ENCODE results near the gene CCDC88B. TPM values are rescaled to one million over a fixed set of nuclear protein-coding genes. Genes with fewer than 3 reads are reported as not detected.

The CCDC88B gene
- total RNA-seq, 1 donor from 2014 or later = 7.9 TPM

DNA sequence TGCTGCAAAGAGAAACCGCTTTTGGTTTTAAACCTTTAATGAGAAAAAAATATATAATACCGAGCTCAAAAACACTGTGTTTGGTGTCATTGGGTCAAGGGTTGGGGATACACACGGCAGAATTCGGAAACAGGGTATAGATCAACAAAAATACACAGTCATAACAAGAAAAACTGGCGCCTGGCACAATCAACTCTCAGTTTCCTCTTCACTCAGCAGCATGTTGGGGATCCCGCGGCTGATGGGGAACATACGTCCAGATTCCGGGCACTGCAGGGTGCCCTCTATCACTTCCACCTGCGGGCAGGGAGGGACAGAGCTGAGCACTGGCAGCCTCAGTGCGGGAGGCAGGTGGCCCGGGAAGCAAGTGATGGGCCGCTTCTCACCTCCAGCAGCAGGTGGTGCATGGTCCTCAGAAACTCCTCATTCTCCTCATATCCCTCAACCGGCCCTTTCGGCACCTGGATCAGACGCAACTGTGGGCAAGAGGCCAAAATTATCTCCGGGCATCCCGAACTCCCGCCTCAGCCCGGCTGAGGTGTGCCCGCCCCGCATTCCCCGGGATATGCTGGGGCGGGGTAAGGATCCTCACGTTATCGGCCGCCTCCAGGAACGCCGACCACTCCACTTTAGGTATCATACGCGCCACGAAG is 23.2 kb upstream of the CCDC88B start:
- no peak for DNase-seq (ENCODE audit: extremely low spot score in 2 of 2)
- TF ChIP-seq, protein P1, sequence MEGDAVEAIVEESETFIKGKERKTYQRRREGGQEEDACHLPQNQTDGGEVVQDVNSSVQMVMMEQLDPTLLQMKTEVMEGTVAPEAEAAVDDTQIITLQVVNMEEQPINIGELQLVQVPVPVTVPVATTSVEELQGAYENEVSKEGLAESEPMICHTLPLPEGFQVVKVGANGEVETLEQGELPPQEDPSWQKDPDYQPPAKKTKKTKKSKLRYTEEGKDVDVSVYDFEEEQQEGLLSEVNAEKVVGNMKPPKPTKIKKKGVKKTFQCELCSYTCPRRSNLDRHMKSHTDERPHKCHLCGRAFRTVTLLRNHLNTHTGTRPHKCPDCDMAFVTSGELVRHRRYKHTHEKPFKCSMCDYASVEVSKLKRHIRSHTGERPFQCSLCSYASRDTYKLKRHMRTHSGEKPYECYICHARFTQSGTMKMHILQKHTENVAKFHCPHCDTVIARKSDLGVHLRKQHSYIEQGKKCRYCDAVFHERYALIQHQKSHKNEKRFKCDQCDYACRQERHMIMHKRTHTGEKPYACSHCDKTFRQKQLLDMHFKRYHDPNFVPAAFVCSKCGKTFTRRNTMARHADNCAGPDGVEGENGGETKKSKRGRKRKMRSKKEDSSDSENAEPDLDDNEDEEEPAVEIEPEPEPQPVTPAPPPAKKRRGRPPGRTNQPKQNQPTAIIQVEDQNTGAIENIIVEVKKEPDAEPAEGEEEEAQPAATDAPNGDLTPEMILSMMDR (IDR thresholded peaks at IDR 0.05) = no peak
- TF ChIP-seq POLR2A (IDR thresholded peaks at IDR 0.05) = no peak
- TF ChIP-seq POLR2AphosphoS5 (IDR thresholded peaks at IDR 0.05; ENCODE audit: insufficient read depth in 1 of 2, low read depth in 1 of 2) = no peak
- Histone ChIP-seq H3K27ac (peak overlapping the region; percentile 97), H3K27me3 (no peaks in the 10 kb centered on the region), H3K4me1 (peaks cover 60% of the 10 kb centered on the region), H3K4me3 (peak overlapping the region; percentile 90 to 95), H3K36me3 (peaks cover 0 to 32% of the 10 kb centered on the region in 2 donors), H3K9me3 (no peaks in the 10 kb centered on the region)
- intact Hi-C loops (cut with DNase I) = loop anchor here (2.0 to 5.0 kb wide), 2 partner anchors 36 to 76 kb away; partner anchors contain the start of gene FKBP2

DNA sequence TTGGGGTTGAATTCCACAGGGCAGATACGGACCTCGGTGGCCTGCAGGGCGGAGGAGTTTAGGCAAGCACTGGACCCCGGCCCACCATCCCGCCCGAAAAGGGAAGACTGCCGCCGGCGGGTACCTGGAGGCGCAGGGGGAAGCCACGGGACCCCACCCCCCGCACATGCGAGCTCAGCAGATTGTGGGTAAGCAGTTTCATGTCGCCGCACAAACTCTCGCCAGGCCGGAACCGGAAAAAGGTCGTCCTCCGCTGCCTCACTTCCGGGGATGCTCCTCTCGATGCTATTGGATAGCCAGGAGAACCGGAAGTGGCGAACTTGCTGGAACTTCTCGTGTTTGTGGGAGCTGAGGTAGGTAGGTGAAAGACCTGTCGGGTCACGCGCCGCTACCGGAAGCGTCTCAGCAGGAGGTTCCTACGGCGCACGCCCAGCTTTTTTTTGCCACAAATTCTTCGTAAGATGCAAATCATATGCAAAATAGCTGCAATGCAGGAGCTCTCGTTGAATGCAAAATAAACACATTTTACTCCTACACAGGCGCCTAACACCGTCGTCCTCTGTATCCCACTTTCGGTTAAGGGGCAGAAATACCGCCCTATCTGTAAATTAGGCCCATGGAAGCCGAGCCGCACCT is 22.6 kb upstream of the CCDC88B start, which contains the start of gene TRMT112:
TRMT112 (minus strand) TSS at position 235 of the 636 bp plus-strand sequence; CDS start at position 202, 33 bp downstream.
- peak; percentile 97 to 99 for DNase-seq (ENCODE audit: extremely low spot score in 2 of 2)
- Histone ChIP-seq H3K4me1 (peaks cover 59% of the 10 kb centered on the region), H3K9me3 (no peaks in the 10 kb centered on the region), H3K27me3 (no peaks in the 10 kb centered on the region), H3K36me3 (peaks cover 0 to 32% of the 10 kb centered on the region in 2 donors), H3K27ac (peak within 1 kb of the TSS; percentile 97), H3K4me3 (peak within 1 kb of the TSS; percentile 90 to 95)
- intact Hi-C loops (cut with DNase I) = loop anchor here (2.0 to 5.0 kb wide), 2 partner anchors 35 to 77 kb away; partner anchors contain the start of gene FKBP2
- peak; percentile 92 to 93 for TF ChIP-seq POLR2AphosphoS5 (IDR thresholded peaks at IDR 0.05; ENCODE audit: insufficient read depth in 1 of 2, low read depth in 1 of 2)
- TF ChIP-seq, protein P1 (IDR thresholded peaks at IDR 0.05) = peak in 1 of 3 experiments; percentile 1
- peak in 1 of 2 donors; percentile 81 for TF ChIP-seq POLR2A (IDR thresholded peaks at IDR 0.05)

DNA sequence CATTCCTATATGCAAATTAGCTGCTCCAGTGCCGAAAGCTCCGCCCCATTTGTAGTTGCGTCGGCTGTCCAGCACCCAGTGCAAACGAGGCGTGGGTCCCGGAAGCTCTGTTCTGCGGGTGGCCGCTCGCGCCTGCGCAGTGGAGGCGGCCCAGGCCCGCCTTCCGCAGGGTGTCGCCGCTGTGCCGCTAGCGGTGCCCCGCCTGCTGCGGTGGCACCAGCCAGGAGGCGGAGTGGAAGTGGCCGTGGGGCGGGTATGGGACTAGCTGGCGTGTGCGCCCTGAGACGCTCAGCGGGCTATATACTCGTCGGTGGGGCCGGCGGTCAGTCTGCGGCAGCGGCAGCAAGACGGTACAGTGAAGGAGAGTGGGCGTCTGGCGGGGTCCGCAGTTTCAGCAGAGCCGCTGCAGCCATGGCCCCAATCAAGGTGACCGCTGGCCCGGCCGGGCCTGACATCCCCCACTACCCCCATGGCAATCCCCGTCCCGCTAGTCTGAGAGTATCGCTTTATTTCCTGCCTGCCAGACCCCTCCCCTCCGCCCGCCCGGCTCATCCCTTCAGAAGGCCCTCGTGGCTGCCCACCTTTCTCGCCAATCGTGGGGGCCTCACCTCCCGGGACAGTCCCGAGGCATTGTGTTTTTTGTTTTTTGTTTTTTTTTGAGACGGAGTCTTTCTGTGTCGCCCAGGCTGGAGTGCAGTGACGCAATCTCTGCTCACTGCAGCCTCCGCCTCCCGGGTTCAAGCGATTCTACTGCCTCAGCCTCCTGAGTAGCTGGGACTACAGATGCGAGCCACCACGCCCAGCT is 21.8 kb upstream of the CCDC88B start, which contains the start of gene PRDX5:
PRDX5 (plus strand) TSS at position 161 of the 805 bp plus-strand sequence; CDS start at position 256, 95 bp downstream.
- DNase-seq (ENCODE audit: extremely low spot score in 2 of 2) = no peak
- Histone ChIP-seq H3K27ac (peak within 1 kb of the TSS; percentile 97), H3K9me3 (no peaks in the 10 kb centered on the region), H3K4me3 (peak within 1 kb of the TSS; percentile 90 to 95), H3K27me3 (no peaks in the 10 kb centered on the region), H3K36me3 (peaks cover 0 to 32% of the 10 kb centered on the region in 2 donors), H3K4me1 (peaks cover 52% of the 10 kb centered on the region)
- TF ChIP-seq POLR2AphosphoS5 (IDR thresholded peaks at IDR 0.05; ENCODE audit: insufficient read depth in 1 of 2, low read depth in 1 of 2) (peak in 1 of 2 donors; percentile 90), POLR2A (IDR thresholded peaks at IDR 0.05) (peak in 1 of 2 donors; percentile 85)
- TF ChIP-seq, protein P1 (IDR thresholded peaks at IDR 0.05) = no peak
- intact Hi-C loops (cut with DNase I) = loop anchor here (2.0 to 5.0 kb wide), 2 partner anchors 34 to 77 kb away; partner anchors contain the start of gene FKBP2

DNA sequence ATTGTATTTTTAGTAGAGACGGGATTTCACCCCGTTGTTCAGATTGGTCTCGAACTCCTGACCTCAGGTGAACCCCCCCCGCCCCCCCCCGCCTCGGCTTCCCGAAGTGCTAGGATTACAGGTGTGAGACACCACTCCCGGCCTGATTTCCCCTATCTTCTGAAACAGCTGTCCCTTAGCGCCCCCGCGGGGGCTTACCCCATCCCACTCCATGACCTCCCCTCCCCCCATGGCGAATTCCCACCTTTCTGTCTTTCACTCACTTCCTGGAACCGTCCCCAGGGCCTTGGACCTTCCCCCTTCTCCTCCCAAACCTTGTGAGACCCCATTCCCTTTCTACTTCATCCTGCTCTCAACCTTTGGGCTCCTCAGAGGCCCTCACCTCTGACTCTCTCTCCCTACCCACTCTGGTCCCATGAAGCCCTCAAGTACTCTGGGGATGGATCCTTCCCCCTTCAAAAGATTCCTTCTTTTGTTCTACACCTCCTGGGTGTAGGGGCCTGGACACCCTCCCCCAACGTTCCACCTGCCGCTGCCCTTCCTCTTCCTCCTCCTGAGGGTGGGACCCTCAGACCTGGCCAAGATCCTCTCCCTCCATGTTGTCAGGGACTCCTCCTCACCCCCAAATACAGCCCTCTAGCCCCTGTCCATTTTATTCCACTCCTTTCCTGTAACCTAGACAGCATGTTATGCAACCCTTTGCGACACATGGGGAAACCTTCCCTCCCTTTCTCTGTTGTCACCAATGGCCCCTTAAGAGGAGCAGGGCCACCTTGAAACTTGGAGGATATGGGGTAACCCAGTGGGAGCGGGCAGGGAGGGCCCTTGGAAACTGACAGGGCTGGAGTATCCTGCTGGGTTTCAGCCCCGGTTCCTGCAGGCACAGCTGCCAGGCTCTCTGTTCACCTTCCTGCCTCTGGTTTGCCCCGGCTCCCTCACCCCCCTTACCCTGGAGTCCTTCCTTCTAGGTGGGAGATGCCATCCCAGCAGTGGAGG is 20.9 kb upstream of the CCDC88B start:
- Histone ChIP-seq H3K4me1 (peaks cover 46% of the 10 kb centered on the region), H3K27ac (peak overlapping the region; percentile 97), H3K9me3 (no peaks in the 10 kb centered on the region), H3K27me3 (no peaks in the 10 kb centered on the region), H3K4me3 (peak overlapping the region; percentile 90 to 95), H3K36me3 (peaks cover 0 to 32% of the 10 kb centered on the region in 2 donors)
- TF ChIP-seq, protein P1 (IDR thresholded peaks at IDR 0.05) = no peak
- TF ChIP-seq POLR2A (IDR thresholded peaks at IDR 0.05) (no peak), POLR2AphosphoS5 (IDR thresholded peaks at IDR 0.05; ENCODE audit: insufficient read depth in 1 of 2, low read depth in 1 of 2) (no peak)
- no peak for DNase-seq (ENCODE audit: extremely low spot score in 2 of 2)
- intact Hi-C loops (cut with DNase I) = loop anchor here (5.0 kb wide), 1 partner anchor 33 kb away; no protein-coding TSS in a partner anchor
